Measurements from ENCODE around the gene ITIH6. TPM values are rescaled to one million over a fixed set of nuclear protein-coding genes. Genes with fewer than 3 reads are reported as not detected.
"Not testable (repeated sequence)": the region's sequence is repeated elsewhere in the genome, so short reads cannot be mapped to it uniquely, and the experiment has no call there.

Gene ITIH6
- total and polyA plus RNA-seq, 2 donors (not counting 1 experiment from before 2014, with no cell fraction given) = not detected

GRCh38 chrX:54776061-54776460 lies 22.0 kb downstream of the ITIH6 start:
- no peak for ATAC-seq (ENCODE audit: low read depth)
- TF ChIP-seq, protein P1, sequence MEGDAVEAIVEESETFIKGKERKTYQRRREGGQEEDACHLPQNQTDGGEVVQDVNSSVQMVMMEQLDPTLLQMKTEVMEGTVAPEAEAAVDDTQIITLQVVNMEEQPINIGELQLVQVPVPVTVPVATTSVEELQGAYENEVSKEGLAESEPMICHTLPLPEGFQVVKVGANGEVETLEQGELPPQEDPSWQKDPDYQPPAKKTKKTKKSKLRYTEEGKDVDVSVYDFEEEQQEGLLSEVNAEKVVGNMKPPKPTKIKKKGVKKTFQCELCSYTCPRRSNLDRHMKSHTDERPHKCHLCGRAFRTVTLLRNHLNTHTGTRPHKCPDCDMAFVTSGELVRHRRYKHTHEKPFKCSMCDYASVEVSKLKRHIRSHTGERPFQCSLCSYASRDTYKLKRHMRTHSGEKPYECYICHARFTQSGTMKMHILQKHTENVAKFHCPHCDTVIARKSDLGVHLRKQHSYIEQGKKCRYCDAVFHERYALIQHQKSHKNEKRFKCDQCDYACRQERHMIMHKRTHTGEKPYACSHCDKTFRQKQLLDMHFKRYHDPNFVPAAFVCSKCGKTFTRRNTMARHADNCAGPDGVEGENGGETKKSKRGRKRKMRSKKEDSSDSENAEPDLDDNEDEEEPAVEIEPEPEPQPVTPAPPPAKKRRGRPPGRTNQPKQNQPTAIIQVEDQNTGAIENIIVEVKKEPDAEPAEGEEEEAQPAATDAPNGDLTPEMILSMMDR (IDR thresholded peaks at IDR 0.05) = no peak
- no peak for TF ChIP-seq EZH2 (IDR thresholded peaks at IDR 0.05; ENCODE audit: borderline replicate concordance, insufficient read depth, low read depth, low read length, poor library complexity, severe bottlenecking)

GRCh38 chrX:54774391-54775094 lies 23.5 kb downstream of the ITIH6 start:
- ATAC-seq (ENCODE audit: low read depth); H2AFZ ChIP-seq (ENCODE audit: insufficient read depth, low read depth, low read length, poor library complexity, severe bottlenecking); H3K27me3 Mint-ChIP-seq; H3K9me3 Mint-ChIP-seq (ENCODE audit: insufficient read depth); H3K4me3 Mint-ChIP-seq; H4K20me1 ChIP-seq (ENCODE audit: control insufficient read depth, insufficient read depth, low read length, poor library complexity, severe bottlenecking); H3K4me2 ChIP-seq (replicated peaks; ENCODE audit: low read depth, low read length, poor library complexity, severe bottlenecking); H3K9ac ChIP-seq (ENCODE audit: low read length); H3K4me1 ChIP-seq (ENCODE audit: control insufficient read depth in 2 of 2, insufficient read depth in 2 of 2, low read length in 2 of 2); DNase-seq; H3K27me3 ChIP-seq (replicated peaks in 1 of 4; ENCODE audit: control extremely low read depth in 1 of 4, control insufficient read depth in 3 of 4, insufficient read depth in 4 of 4, low read length in 3 of 4); H3K4me3 ChIP-seq (ENCODE audit: control extremely low read depth in 1 of 5, extremely low read depth in 1 of 5, insufficient read depth in 1 of 5, low read depth in 2 of 5, low read length in 4 of 5); POLR2A ChIA-PET; intact Hi-C loops (cut with micrococcal nuclease); H3K9me3 ChIP-seq (ENCODE audit: control extremely low read depth in 1 of 3, control insufficient read depth in 2 of 3, insufficient read depth in 1 of 3, low read length in 2 of 3); H3K27ac Mint-ChIP-seq; CTCF ChIA-PET; H3K36me3 ChIP-seq (replicated peaks in 1 of 2; ENCODE audit: control extremely low read depth in 1 of 2, control insufficient read depth in 1 of 2, extremely low read depth in 1 of 2, insufficient read depth in 2 of 2, low read length in 1 of 2); H3K27ac ChIP-seq (ENCODE audit: low read length in 2 of 2); H3K79me2 ChIP-seq (ENCODE audit: control insufficient read depth, insufficient read depth, low read length); H3K4me1 Mint-ChIP-seq: not testable (repeated sequence)
- no CpG with 5 or more reads among the region's 2 CpGs for WGBS (ENCODE audit: insufficient coverage)

More at GRCh38 chrX:54776061-54776460, 22.0 kb downstream of the ITIH6 start:
- no peaks in the 10 kb centered on the region for H3K27me3 Mint-ChIP-seq
- Histone ChIP-seq H3K79me2 (ENCODE audit: control insufficient read depth, insufficient read depth, low read length) (no peaks in the 10 kb centered on the region), H3K27me3 (replicated peaks in 1 of 4; ENCODE audit: control extremely low read depth in 1 of 4, control insufficient read depth in 3 of 4, insufficient read depth in 4 of 4, low read length in 3 of 4) (no peaks in the 10 kb centered on the region), H3K9me3 (ENCODE audit: control extremely low read depth in 1 of 3, control insufficient read depth in 2 of 3, insufficient read depth in 1 of 3, low read length in 2 of 3) (no peaks in the 10 kb centered on the region), H3K4me2 (replicated peaks; ENCODE audit: low read depth, low read length, poor library complexity, severe bottlenecking) (no peak overlapping the region), H3K27ac (ENCODE audit: low read length in 2 of 2) (no peak overlapping the region), H3K4me1 (ENCODE audit: control insufficient read depth in 2 of 2, insufficient read depth in 2 of 2, low read length in 2 of 2) (no peaks in the 10 kb centered on the region), H3K9ac (ENCODE audit: low read length) (no peak overlapping the region), H3K4me3 (ENCODE audit: control extremely low read depth in 1 of 5, extremely low read depth in 1 of 5, insufficient read depth in 1 of 5, low read depth in 2 of 5, low read length in 4 of 5) (no peak overlapping the region), H2AFZ (ENCODE audit: insufficient read depth, low read depth, low read length, poor library complexity, severe bottlenecking) (no peak overlapping the region), H3K36me3 (replicated peaks in 1 of 2; ENCODE audit: control extremely low read depth in 1 of 2, control insufficient read depth in 1 of 2, extremely low read depth in 1 of 2, insufficient read depth in 2 of 2, low read length in 1 of 2) (no peaks in the 10 kb centered on the region), H4K20me1 (ENCODE audit: control insufficient read depth, insufficient read depth, low read length, poor library complexity, severe bottlenecking) (no peaks in the 10 kb centered on the region)
- POLR2A ChIA-PET = no interaction called here
- H3K4me1 Mint-ChIP-seq = no peaks in the 10 kb centered on the region
- no peak overlapping the region for H3K27ac Mint-ChIP-seq
- CTCF ChIA-PET = no interaction called here
- intact Hi-C loops (cut with micrococcal nuclease) = no loop called here
- DNase-seq = no peak
- H3K4me3 Mint-ChIP-seq = no peak overlapping the region
- H3K9me3 Mint-ChIP-seq (ENCODE audit: insufficient read depth) = no peaks in the 10 kb centered on the region
- 87% methylated on average over 3 of the region's 6 CpGs for WGBS (ENCODE audit: insufficient coverage)

Measured in B cell (primary cell).